GM19452 (cell line): ENCODE measurements around the gene SLC25A15.
"Not testable (repeated sequence)": the region's sequence is repeated elsewhere in the genome, so short reads cannot be mapped to it uniquely, and the experiment has no call there.

Experiments
- ATAC-seq: cut with Tn5 transposase; IDR thresholded peaks from one replicate; pipeline ENCODE4 v1.9.1; 2021; ENCODE audit not compliant: unreplicated experiment

SLC25A15 gene

GRCh38 chr13:40812724-40813445 is 23.5 kb downstream of the SLC25A15 start:
- ATAC-seq, result no peak

GRCh38 chr13:40813667-40814454 is 24.4 kb downstream of the SLC25A15 start:
- no peak for ATAC-seq

GRCh38 chr13:40814803-40815202 is 25.4 kb downstream of the SLC25A15 start:
- ATAC-seq, result no peak

GRCh38 chr13:40818926-40819325 is 29.5 kb downstream of the SLC25A15 start:
- ATAC-seq, result no peak

- no peak for ATAC-seq
Observed at GRCh38 chr13:40819797-40820315, 30.4 kb downstream of the SLC25A15 start.

- ATAC-seq, result not testable (repeated sequence)
Observed at GRCh38 chr13:40839725-40840124, 50.3 kb downstream of the SLC25A15 start.

- ATAC-seq, result not testable (repeated sequence)
Observed at GRCh38 chr13:40840955-40841354, 51.5 kb downstream of the SLC25A15 start.
